Measurements from ENCODE around the gene DAB1. TPM values are rescaled to one million over a fixed set of nuclear protein-coding genes. Genes with fewer than 3 reads are reported as not detected.
A peak's percentile ranks its signal among the peaks of the same experiment; 100 is the strongest.

The DAB1 gene
- polyA plus RNA-seq, 1 donor from 2014 or later = 11.4 TPM

GRCh38 chr1:57118948-57119603 lies 304.8 kb downstream of the DAB1 start:
- no peak overlapping the region for H2AFZ ChIP-seq (ENCODE audit: low read depth, low read length)
- H3K4me2 ChIP-seq (ENCODE audit: low read length) = peak overlapping the region; percentile 18
- H3K9ac ChIP-seq (ENCODE audit: low read length) = no peak overlapping the region
- no peak for TF ChIP-seq SMC3 (conservative IDR thresholded peaks at IDR 0.05; ENCODE audit: poor library complexity)
- no peak for TF ChIP-seq MXI1 (conservative IDR thresholded peaks at IDR 0.05; ENCODE audit: poor library complexity, severe bottlenecking)
- peak; percentile 57 for TF ChIP-seq POLR2AphosphoS5 (IDR thresholded peaks at IDR 0.05)
- H3K9me2 ChIP-seq (ENCODE audit: insufficient read depth, low read length) = no peaks in the 10 kb centered on the region
- peak overlapping the region; percentile 44 for H3K27ac ChIP-seq (ENCODE audit: low read length)
- H3K27me3 ChIP-seq (ENCODE audit: insufficient read depth, low read depth, low read length) = no peaks in the 10 kb centered on the region
- H3F3A ChIP-seq (ENCODE audit: insufficient read depth, low read length, poor library complexity, severe bottlenecking) = no peaks in the 10 kb centered on the region
- no peaks in the 10 kb centered on the region for H4K20me1 ChIP-seq (ENCODE audit: insufficient read depth)
- H3K4me3 ChIP-seq (ENCODE audit: low read length) = no peak overlapping the region
- no peaks in the 10 kb centered on the region for H3K9me3 ChIP-seq (ENCODE audit: low read length)
- H3K79me2 ChIP-seq (replicated peaks; ENCODE audit: insufficient read depth, low read length) = no peaks in the 10 kb centered on the region
- H3K36me3 ChIP-seq (ENCODE audit: insufficient read depth, low read length) = no peaks in the 10 kb centered on the region

GRCh38 chr1:57117753-57118152 lies 306.1 kb downstream of the DAB1 start:
- Histone ChIP-seq H3F3A (ENCODE audit: insufficient read depth, low read length, poor library complexity, severe bottlenecking) (no peaks in the 10 kb centered on the region), H3K36me3 (ENCODE audit: insufficient read depth, low read length) (no peaks in the 10 kb centered on the region), H2AFZ (ENCODE audit: low read depth, low read length) (no peak overlapping the region), H3K4me2 (ENCODE audit: low read length) (no peak overlapping the region), H3K27ac (ENCODE audit: low read length) (no peak overlapping the region), H3K9me2 (ENCODE audit: insufficient read depth, low read length) (no peaks in the 10 kb centered on the region), H3K9me3 (ENCODE audit: low read length) (no peaks in the 10 kb centered on the region), H3K4me3 (ENCODE audit: low read length) (no peak overlapping the region), H3K79me2 (replicated peaks; ENCODE audit: insufficient read depth, low read length) (no peaks in the 10 kb centered on the region), H3K27me3 (ENCODE audit: insufficient read depth, low read depth, low read length) (no peaks in the 10 kb centered on the region), H3K9ac (ENCODE audit: low read length) (no peak overlapping the region), H4K20me1 (ENCODE audit: insufficient read depth) (no peaks in the 10 kb centered on the region)
- no peak for TF ChIP-seq CTCF (IDR thresholded peaks at IDR 0.05; ENCODE audit: poor library complexity, severe bottlenecking)
- no peak for TF ChIP-seq TAF1 (IDR thresholded peaks at IDR 0.05; ENCODE audit: low read depth)
- TF ChIP-seq RAD21 (conservative IDR thresholded peaks at IDR 0.05) = no peak
- TF ChIP-seq MXI1 (conservative IDR thresholded peaks at IDR 0.05; ENCODE audit: poor library complexity, severe bottlenecking) = no peak
- no peak for TF ChIP-seq EZH2 (IDR thresholded peaks at IDR 0.05; ENCODE audit: borderline replicate concordance, insufficient read depth, low read length, poor library complexity, severe bottlenecking)
- no peak for TF ChIP-seq EP300 (conservative IDR thresholded peaks at IDR 0.05; ENCODE audit: poor library complexity, severe bottlenecking)
- TF ChIP-seq SMC3 (conservative IDR thresholded peaks at IDR 0.05; ENCODE audit: poor library complexity) = no peak
- no peak for TF ChIP-seq POLR2AphosphoS5 (IDR thresholded peaks at IDR 0.05)
- TF ChIP-seq REST (IDR thresholded peaks at IDR 0.05; ENCODE audit: borderline replicate concordance) = no peak

Data from neural cell (in vitro differentiated cells).